Fibroblast of the aortic adventitia (primary cell): ENCODE measurements around the gene GGT7. TPM values are rescaled to one million over a fixed set of nuclear protein-coding genes. Genes with fewer than 3 reads are reported as not detected.

Experiments
- DNase-seq: peaks from one replicate; pipeline ENCODE4 v3.0.0-alpha.2; 2010; ENCODE audit warnings: low read depth
- H3K4me3 ChIP-seq: 2 replicates; pipeline ENCODE4 v1.5.1; 2011; ENCODE audit warnings: low read depth, mild to moderate bottlenecking, control low read depth, low read length, moderate library complexity
- CTCF ChIP-seq: IDR thresholded peaks from 2 replicates; pipeline ENCODE4 v1.5.1; 2011; ENCODE audit warnings: mild to moderate bottlenecking, low read length, control low read depth, inconsistent platforms; ENCODE audit not compliant: insufficient read depth
- total RNA-seq: library from RNA; depleted of rRNA; stranded (reverse); fragments of >200 nt; gene quantifications from 2 replicates; pipeline ENCODE4 v1.2.3, GENCODE V29; 2012; ENCODE audit warnings: low replicate concordance

Gene GGT7
- total RNA-seq, 1 donor = 6.5 TPM

GRCh38 chr20:34873583-34874093 lies 982 bp upstream of the GGT7 start:
- H3K4me3 ChIP-seq = no peak overlapping the region
- DNase-seq = no peak
- no peak for TF ChIP-seq CTCF

GRCh38 chr20:34871966-34872621 lies 562 bp downstream of the GGT7 start:
- peak overlapping the region; percentile 88 for H3K4me3 ChIP-seq
- no peak for DNase-seq
- TF ChIP-seq CTCF = no peak

GRCh38 chr20:34871320-34871926 lies 1.2 kb downstream of the GGT7 start:
- peak overlapping the region; percentile 88 for H3K4me3 ChIP-seq
- no peak for DNase-seq
- no peak for TF ChIP-seq CTCF

- no peak overlapping the region for H3K4me3 ChIP-seq
- DNase-seq = no peak
- no peak for TF ChIP-seq CTCF
These were observed 8.4 kb downstream of the GGT7 start for GRCh38 chr20:34864216-34864615.

- DNase-seq = no peak
- H3K4me3 ChIP-seq = no peak overlapping the region
- no peak for TF ChIP-seq CTCF
These were observed 9.2 kb downstream of the GGT7 start for GRCh38 chr20:34863421-34863965.

GRCh38 chr20:34862724-34863123 lies 9.9 kb downstream of the GGT7 start:
- no peak for DNase-seq
- no peak overlapping the region for H3K4me3 ChIP-seq
- TF ChIP-seq CTCF = no peak
